Endothelial cell of umbilical vein (primary cell): Measurements from ENCODE around the gene LONP2. TPM values are rescaled to one million over a fixed set of nuclear protein-coding genes. Genes with fewer than 3 reads are reported as not detected.
A peak's percentile ranks its signal among the peaks of the same experiment; 100 is the strongest.

ENCODE experiments used
- BruUV-seq: library from RNA; stranded (reverse); fragments of 400-500 nt; replicated peaks from 2 replicates; lab custom pipeline; 2021; lab: Mats Ljungman, UMichigan
- CTCF ChIA-PET: fragments of 300-600, 350-600 bp; sonication (Branson Sonifier 250); formaldehyde crosslinking; loops from one replicate; lab custom pipeline; 2021; ENCODE audit warnings: antibody characterized with exemption, inconsistent platforms; lab: Charles Lee
- POLR2A ChIA-PET: fragments of 300-600, 350-600 bp; sonication (Branson Sonifier 250); formaldehyde crosslinking; loops from one replicate; lab custom pipeline; 2021; ENCODE audit warnings: antibody characterized with exemption, inconsistent platforms; lab: Charles Lee
- DNase-seq: peaks from one replicate; pipeline ENCODE4 v3.0.0-alpha.2; 2011; ENCODE audit warnings: low read depth, low spot score
- FAIRE-seq: peaks from 2 replicates; lab custom pipeline; 2011; peaks lifted over from hg19 to GRCh38; lab: Jason Lieb, UNC
- H2AFZ ChIP-seq: 2 replicates; pipeline ENCODE4 v1.6.0; 2012; ENCODE audit warnings: low read depth, low read length, control low read depth, inconsistent platforms
- H3K27ac ChIP-seq: 2 replicates; pipeline ENCODE4 v1.5.1; 2011; ENCODE audit warnings: low read depth, mild to moderate bottlenecking, control low read depth, low read length, moderate library complexity; ENCODE audit not compliant: insufficient read depth
- H3K27me3 ChIP-seq, 2 experiments: 2 replicates each; pipeline versions ENCODE4 v1.6.0 to v1.6.1; 2011; ENCODE audit warnings: low read length in 2 of 2, mixed read lengths in 1 of 2; ENCODE audit not compliant: control insufficient read depth in 2 of 2, insufficient read depth in 2 of 2
- H3K36me3 ChIP-seq, 2 experiments: 2 replicates in 1 of 2; 3 replicates in 1 of 2; pipeline ENCODE4 v1.5.1; 2011; ENCODE audit warnings: low read length in 2 of 2, mild to moderate bottlenecking in 1 of 2, moderate library complexity in 1 of 2; ENCODE audit not compliant: control insufficient read depth in 2 of 2, insufficient read depth in 2 of 2; ENCODE audit errors: extremely low read depth in 1 of 2
- H3K4me1 ChIP-seq: 3 replicates; pipeline ENCODE4 v1.5.1; 2011; ENCODE audit warnings: mild to moderate bottlenecking, low read length; ENCODE audit not compliant: control insufficient read depth, insufficient read depth; ENCODE audit errors: extremely low read depth
- H3K4me2 ChIP-seq: 2 replicates; pipeline ENCODE4 v1.6.1; 2011; ENCODE audit warnings: low read length, control low read depth, mixed read lengths; ENCODE audit not compliant: insufficient read depth
- H3K4me3 ChIP-seq, 3 experiments: fragments of 200-600 bp in 1 of 3; sonication (generic), shearing (Covaris generic) in 1 of 3; replicated peaks in 1 of 3; 2 replicates each; pipeline ENCODE4 v1.5.1; 2011 to 2016; ENCODE audit warnings: control low read depth in 3 of 3, low read length in 3 of 3, mild to moderate bottlenecking in 2 of 3, inconsistent platforms in 1 of 3, low read depth in 1 of 3, moderate library complexity in 1 of 3; ENCODE audit not compliant: insufficient read depth in 1 of 3
- H3K79me2 ChIP-seq: 2 replicates; pipeline ENCODE4 v1.6.0; 2012; ENCODE audit warnings: low read length, inconsistent platforms; ENCODE audit not compliant: control insufficient read depth, insufficient read depth
- H3K9ac ChIP-seq: replicated peaks from 2 replicates; pipeline ENCODE3; 2011; ENCODE audit warnings: low read length, control low read depth; ENCODE audit not compliant: insufficient read depth; ENCODE audit errors: extremely low read depth
- H3K9me1 ChIP-seq: replicated peaks from 3 replicates; pipeline ENCODE4 v1.6.0; 2011; ENCODE audit warnings: mild to moderate bottlenecking, low read length; ENCODE audit not compliant: control insufficient read depth, insufficient read depth; ENCODE audit errors: extremely low read depth
- H3K9me3 ChIP-seq: replicated peaks from 2 replicates; pipeline ENCODE4 v1.5.1; 2012; ENCODE audit warnings: low read length, inconsistent platforms; ENCODE audit not compliant: control insufficient read depth, insufficient read depth
- H4K20me1 ChIP-seq: replicated peaks from 2 replicates; pipeline ENCODE3; 2011; ENCODE audit warnings: mild to moderate bottlenecking, low read length; ENCODE audit not compliant: control insufficient read depth, insufficient read depth; ENCODE audit errors: extremely low read depth
- FOS ChIP-seq: IDR thresholded peaks from 2 replicates; pipeline ENCODE4 v1.6.1; 2011; ENCODE audit warnings: mild to moderate bottlenecking, low read length, moderate library complexity, borderline replicate concordance; ENCODE audit not compliant: insufficient read depth
- GATA2 ChIP-seq: IDR thresholded peaks from 2 replicates; pipeline ENCODE4 v1.7.0; 2011; ENCODE audit warnings: low read depth, mild to moderate bottlenecking, moderate library complexity, mixed read lengths, low read length; ENCODE audit not compliant: insufficient read length, insufficient read depth
- POLR2A ChIP-seq: IDR thresholded peaks from 2 replicates; pipeline ENCODE4 v1.6.1; 2012; ENCODE audit warnings: low read depth, mild to moderate bottlenecking, control low read depth, low read length
- dilution Hi-C: fragments of 300-500 bp; cut with MboI; formaldehyde crosslinking; loops from one replicate; pipeline ENCODE4 v1.15.0; 2019; ENCODE audit warnings: low sequenced_read_pairs; ENCODE audit not compliant: extremely low pct_ligation_motif_present
- intact Hi-C: fragments of 100-400 bp; cut with micrococcal nuclease; formaldehyde crosslinking; loops from one replicate; pipeline ENCODE4 v1.10.0; 2022
- polyA plus RNA-seq, 4 experiments: library from polyadenylated mRNA; depleted of rRNA in 3 of 4; stranded (reverse) in 3 of 4; unstranded in 1 of 4; fragments of >200 nt; gene quantifications; 2 replicates each; pipeline versions ENCODE4 v1.2.1 to v1.2.3, GENCODE V29; 2011 to 2012; ENCODE audit warnings: missing spikeins in 1 of 4
- total RNA-seq: library from RNA; stranded (reverse); gene quantifications from 2 replicates; pipeline ENCODE4 v1.2.3, GENCODE V29; 2021
- TF ChIP-seq, protein P1 (sequence below), 2 donors: IDR thresholded peaks; 1 replicate in 1 of 2; 2 replicates in 1 of 2; pipeline ENCODE4 v1.5.1; 2011; ENCODE audit warnings: low read length in 2 of 2, mild to moderate bottlenecking in 2 of 2, moderate library complexity in 2 of 2, control low read depth in 1 of 2, inconsistent platforms in 1 of 2, low read depth in 1 of 2; ENCODE audit not compliant: insufficient read depth in 1 of 2; ENCODE audit errors: extremely low read depth in 1 of 2

The LONP2 gene
- total and polyA plus RNA-seq, 2 donors (not counting 3 experiments of a cell fraction or from before 2014, with no cell fraction given) = 13.5 to 38.4 TPM

DNA sequence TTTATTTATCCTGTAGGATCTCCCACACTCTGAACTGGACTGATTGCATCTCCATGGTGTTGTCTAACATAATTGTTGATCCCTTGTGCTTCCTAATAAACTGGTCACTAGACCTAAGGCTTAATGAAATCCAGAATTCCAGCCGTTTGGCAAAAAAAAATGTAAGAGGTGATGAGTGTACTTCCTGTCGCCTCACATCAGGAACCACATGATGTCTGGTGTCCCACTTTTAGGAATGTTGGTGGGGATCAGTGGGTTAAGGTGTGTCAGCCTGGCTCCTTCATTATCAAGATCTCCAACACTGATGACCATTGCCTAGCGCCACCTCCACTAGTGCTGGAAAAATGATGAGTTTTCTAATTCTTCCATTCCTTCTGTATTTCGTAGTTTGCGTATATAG, 18.6 kb upstream of the LONP2 start:
- DNase-seq (no peak), FAIRE-seq (no peak)
- intact Hi-C loops = no loop called here
- Histone ChIP-seq H3K9ac (no peak overlapping the region), H3K27me3 (no peaks in the 10 kb centered on the region), H3K79me2 (no peaks in the 10 kb centered on the region), H3K9me3 (no peaks in the 10 kb centered on the region), H3K9me1 (no peaks in the 10 kb centered on the region), H3K27ac (no peak overlapping the region), H3K36me3 (no peaks in the 10 kb centered on the region), H4K20me1 (no peaks in the 10 kb centered on the region), H3K4me1 (no peaks in the 10 kb centered on the region), H3K4me2 (no peak overlapping the region), H2AFZ (no peak overlapping the region), H3K4me3 (no peak overlapping the region)
- BruUV-seq = no TSS peak
- POLR2A ChIA-PET = no interaction called here
- TF ChIP-seq POLR2A (no peak), FOS (peak; percentile 13)
- dilution Hi-C loops = no loop called here
- CTCF ChIA-PET = interaction anchor here (0.9 kb wide), 1 partner anchor 397 kb away, joined by 3 read pairs; no protein-coding TSS in a partner anchor

DNA sequence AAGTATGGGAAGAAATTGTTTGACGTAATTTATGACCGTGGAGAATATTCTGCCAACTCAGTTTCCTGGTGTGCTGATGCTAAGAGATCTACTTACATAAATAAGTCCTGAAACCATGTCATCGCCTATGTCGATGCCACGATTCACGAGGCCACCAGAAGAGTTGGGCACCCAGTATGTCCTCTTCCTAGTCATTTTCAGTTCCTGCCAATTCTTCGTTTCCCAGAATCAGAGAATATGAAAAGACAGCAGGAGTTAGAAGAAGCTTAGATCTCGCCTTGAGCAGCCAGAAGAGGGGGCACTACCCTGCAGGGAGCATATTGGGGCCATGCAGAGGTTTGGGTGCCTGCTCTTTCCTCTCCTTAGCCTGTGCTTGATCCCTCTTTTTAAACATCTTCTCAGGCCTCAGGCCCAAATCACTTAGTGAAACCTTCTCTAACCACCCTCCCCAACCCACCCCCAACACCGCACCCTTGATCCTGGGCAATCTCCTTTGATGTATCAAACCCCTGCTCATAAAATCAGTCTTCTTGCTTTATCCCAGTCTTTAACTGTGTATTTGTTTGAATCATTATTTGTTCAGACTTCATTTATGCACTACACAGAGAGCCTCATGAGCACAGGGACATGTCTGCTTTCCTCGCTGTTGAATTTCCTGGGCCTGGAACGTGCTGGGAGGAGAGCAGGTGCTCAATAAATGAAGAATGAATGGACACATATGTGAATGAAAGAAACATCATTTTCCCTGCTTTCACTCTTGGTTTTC, 12.2 kb upstream of the LONP2 start:
- ChIA-PET POLR2A (interaction anchor here (0.5 kb wide), 1 partner anchor 319 kb away, joined by 3 read pairs; no protein-coding TSS in a partner anchor), CTCF (interaction anchor here (0.5 to 5.9 kb wide), 14 partner anchors 16 to 401 kb away, joined by 3 to 85 read pairs (median 4); partner anchors contain the start of gene ABCC11)
- DNase-seq = peak; percentile 53
- H3K27me3 ChIP-seq = peaks cover 0 to 2% of the 10 kb centered on the region in 2 experiments
- dilution Hi-C loops (no loop called here), intact Hi-C loops (loop anchor here (1.0 to 2.0 kb wide), 4 partner anchors 85 to 398 kb away; no protein-coding TSS in a partner anchor)
- no peaks in the 10 kb centered on the region for H3K9me1 ChIP-seq
- no peaks in the 10 kb centered on the region for H3K9me3 ChIP-seq
- H2AFZ ChIP-seq = no peak overlapping the region
- no TSS peak for BruUV-seq
- TF ChIP-seq, protein P1, sequence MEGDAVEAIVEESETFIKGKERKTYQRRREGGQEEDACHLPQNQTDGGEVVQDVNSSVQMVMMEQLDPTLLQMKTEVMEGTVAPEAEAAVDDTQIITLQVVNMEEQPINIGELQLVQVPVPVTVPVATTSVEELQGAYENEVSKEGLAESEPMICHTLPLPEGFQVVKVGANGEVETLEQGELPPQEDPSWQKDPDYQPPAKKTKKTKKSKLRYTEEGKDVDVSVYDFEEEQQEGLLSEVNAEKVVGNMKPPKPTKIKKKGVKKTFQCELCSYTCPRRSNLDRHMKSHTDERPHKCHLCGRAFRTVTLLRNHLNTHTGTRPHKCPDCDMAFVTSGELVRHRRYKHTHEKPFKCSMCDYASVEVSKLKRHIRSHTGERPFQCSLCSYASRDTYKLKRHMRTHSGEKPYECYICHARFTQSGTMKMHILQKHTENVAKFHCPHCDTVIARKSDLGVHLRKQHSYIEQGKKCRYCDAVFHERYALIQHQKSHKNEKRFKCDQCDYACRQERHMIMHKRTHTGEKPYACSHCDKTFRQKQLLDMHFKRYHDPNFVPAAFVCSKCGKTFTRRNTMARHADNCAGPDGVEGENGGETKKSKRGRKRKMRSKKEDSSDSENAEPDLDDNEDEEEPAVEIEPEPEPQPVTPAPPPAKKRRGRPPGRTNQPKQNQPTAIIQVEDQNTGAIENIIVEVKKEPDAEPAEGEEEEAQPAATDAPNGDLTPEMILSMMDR (IDR thresholded peaks at IDR 0.05; ENCODE audit: extremely low read depth in 1 of 2, insufficient read depth in 1 of 2, low read depth in 1 of 2, low read length in 2 of 2) = peak; percentile 35 to 67
- no peak for TF ChIP-seq GATA2
- H3K4me2 ChIP-seq = no peak overlapping the region
- H4K20me1 ChIP-seq = no peaks in the 10 kb centered on the region
- FAIRE-seq = peak; percentile 15
- no peaks in the 10 kb centered on the region for H3K79me2 ChIP-seq
- no peak overlapping the region for H3K9ac ChIP-seq
- no peak overlapping the region for H3K27ac ChIP-seq
- H3K36me3 ChIP-seq = no peaks in the 10 kb centered on the region
- H3K4me1 ChIP-seq = no peaks in the 10 kb centered on the region
- no peak overlapping the region for H3K4me3 ChIP-seq
